HCT116 (cell line): Measurements from ENCODE around the gene ZBTB38. TPM values are rescaled to one million over a fixed set of nuclear protein-coding genes. Genes with fewer than 3 reads are reported as not detected.

Source experiments
- ATAC-seq: fragments of 200-7000 bp; cut with Tn5 transposase; 2 replicates; pipeline ENCODE4 v1.9.1; 2020; ENCODE audit warnings: mild to moderate bottlenecking, moderate library complexity
- BruUV-seq: library from RNA; stranded (reverse); fragments of 400-500 nt; replicated peaks from 2 replicates; lab custom pipeline; 2021; lab: Mats Ljungman, UMichigan
- CTCF ChIA-PET: fragments of 300-600 bp; sonication (Branson Sonifier 250); formaldehyde crosslinking; loops from one replicate; lab custom pipeline; 2021; ENCODE audit warnings: antibody characterized with exemption; lab: Charles Lee
- POLR2A ChIA-PET: fragments of 300-600, 350-600 bp; sonication (Branson Sonifier 250); formaldehyde crosslinking; loops from one replicate; lab custom pipeline; 2021; ENCODE audit warnings: antibody characterized with exemption; lab: Charles Lee
- RAD21 ChIA-PET, 2 experiments: fragments of 300-600 bp; sonication (Branson Sonifier 250); formaldehyde crosslinking; loops; one replicate each; lab custom pipeline; 2023; ENCODE audit warnings: low total read pairs in 2 of 2; ENCODE audit not compliant: uncharacterized antibody in 2 of 2, unreplicated experiment in 2 of 2, low non-redundant PET in 1 of 2; lab: Charles Lee
- DNase-seq: peaks from one replicate; pipeline ENCODE4 v3.0.0-alpha.2; 2010; ENCODE audit warnings: low read depth, low spot score
- H2AFZ ChIP-seq: fragments of 200-600 bp; shearing (Covaris generic), sonication (generic); 2 replicates; pipeline ENCODE4 v1.6.1; 2017; ENCODE audit warnings: low read depth, mixed run types, mixed read lengths, antibody characterized with exemption, low read length; ENCODE audit not compliant: poor library complexity, severe bottlenecking
- H3K27ac ChIP-seq: 2 replicates; pipeline ENCODE4 v1.5.1; 2012; ENCODE audit warnings: low read depth, low read length
- H3K27me3 ChIP-seq: fragments of 200-600 bp; sonication (generic); 2 replicates; pipeline ENCODE4 v1.6.1; 2016; ENCODE audit warnings: mixed run types, low read length, mixed read lengths; ENCODE audit not compliant: insufficient read depth
- H3K36me3 ChIP-seq, 2 experiments: fragments of 200-500 bp in 1 of 2; fragments of 200-600 bp in 1 of 2; sonication (Bioruptor generic) in 1 of 2; sonication (generic) in 1 of 2; 2 replicates each; pipeline versions ENCODE4 v1.5.1 to v1.6.1; 2014 to 2016; ENCODE audit warnings: low read length in 2 of 2, inconsistent platforms in 1 of 2, mixed read lengths in 1 of 2, mixed run types in 1 of 2; ENCODE audit not compliant: insufficient read depth in 2 of 2, control insufficient read depth in 1 of 2
- H3K4me1 ChIP-seq, 2 experiments: fragments of 200-600 bp in 1 of 2; sonication (generic) in 1 of 2; 2 replicates each; pipeline versions ENCODE4 v1.5.1 to v1.6.1; 2012 to 2017; ENCODE audit warnings: low read length in 2 of 2, inconsistent platforms in 1 of 2, mild to moderate bottlenecking in 1 of 2, mixed read lengths in 1 of 2, mixed run types in 1 of 2, moderate library complexity in 1 of 2; ENCODE audit not compliant: insufficient read depth in 2 of 2, control insufficient read depth in 1 of 2
- H3K4me2 ChIP-seq: fragments of 200-600 bp; sonication (generic); 2 replicates; pipeline ENCODE4 v1.6.1; 2017; ENCODE audit warnings: mixed run types, low read length, mixed read lengths
- H3K4me3 ChIP-seq, 2 experiments: fragments of 200-600 bp in 1 of 2; sonication (generic) in 1 of 2; replicated peaks in 1 of 2; 2 replicates each; pipeline ENCODE4 v1.5.1; 2011 to 2016; ENCODE audit warnings: low read length in 2 of 2, control low read depth in 1 of 2, low read depth in 1 of 2, mild to moderate bottlenecking in 1 of 2, mixed read lengths in 1 of 2, mixed run types in 1 of 2
- H3K79me2 ChIP-seq: fragments of 200-600 bp; sonication (generic); 2 replicates; pipeline ENCODE4 v1.6.1; 2017; ENCODE audit warnings: mild to moderate bottlenecking, mixed run types, low read length, moderate library complexity, mixed read lengths; ENCODE audit not compliant: insufficient read depth
- H3K9ac ChIP-seq: fragments of 200-600 bp; sonication (generic); 2 replicates; pipeline ENCODE4 v1.6.1; 2016; ENCODE audit warnings: low read length, mixed read lengths
- H3K9me2 ChIP-seq: fragments of 200-600 bp; sonication (generic), shearing (Covaris generic); 2 replicates; pipeline ENCODE4 v1.6.1; 2017; ENCODE audit warnings: mixed run types, mild to moderate bottlenecking, moderate library complexity; ENCODE audit not compliant: insufficient read depth
- H3K9me3 ChIP-seq, 2 experiments: fragments of 200-500 bp in 1 of 2; fragments of 200-600 bp in 1 of 2; sonication (Bioruptor generic) in 1 of 2; sonication (generic) in 1 of 2; 2 replicates each; pipeline ENCODE4 v1.6.1; 2014 to 2017; ENCODE audit warnings: low read length in 2 of 2, mixed read lengths in 2 of 2, inconsistent platforms in 1 of 2, low read depth in 1 of 2, mild to moderate bottlenecking in 1 of 2, mixed run types in 1 of 2, moderate library complexity in 1 of 2; ENCODE audit not compliant: control insufficient read depth in 1 of 2, insufficient read depth in 1 of 2
- H4K20me1 ChIP-seq: fragments of 200-600 bp; sonication (generic), shearing (Covaris generic); 2 replicates; pipeline ENCODE4 v1.6.1; 2017; ENCODE audit warnings: mixed run types, mild to moderate bottlenecking, moderate library complexity; ENCODE audit not compliant: insufficient read depth
- CBX3 ChIP-seq: IDR thresholded peaks from 2 replicates; pipeline ENCODE4 v1.6.1; 2012; ENCODE audit warnings: low read depth
- CEBPB ChIP-seq: IDR thresholded peaks from 2 replicates; pipeline ENCODE4 v1.6.1; 2012; ENCODE audit warnings: low read depth
- EGR1 ChIP-seq: IDR thresholded peaks from 2 replicates; pipeline ENCODE4 v1.6.1; 2012; ENCODE audit warnings: low read depth
- EZH2phosphoT487 ChIP-seq: fragments of 200-600 bp; IDR thresholded peaks from 2 replicates; pipeline ENCODE4 v1.6.1; 2018; ENCODE audit warnings: antibody characterized with exemption, borderline replicate concordance
- POLR2A ChIP-seq: IDR thresholded peaks from 2 replicates; pipeline ENCODE4 v1.7.0; 2011; ENCODE audit warnings: borderline replicate concordance; ENCODE audit not compliant: insufficient read depth, insufficient read length; ENCODE audit errors: extremely low read depth
- POLR2AphosphoS5 ChIP-seq: IDR thresholded peaks from 2 replicates; pipeline ENCODE4 v1.6.1; 2011; ENCODE audit warnings: mild to moderate bottlenecking, low read depth, low read length, moderate library complexity
- RAD21 ChIP-seq: IDR thresholded peaks from 2 replicates; pipeline ENCODE4 v1.6.1; 2012; ENCODE audit warnings: low read depth, mild to moderate bottlenecking
- SIN3A ChIP-seq: IDR thresholded peaks from 2 replicates; pipeline ENCODE4 v1.6.1; 2012; ENCODE audit warnings: low read depth
- TCF7L2 ChIP-seq: IDR thresholded peaks from 2 replicates; pipeline ENCODE4 v1.7.0; 2011; ENCODE audit warnings: borderline replicate concordance, inconsistent platforms; ENCODE audit not compliant: insufficient read depth, insufficient read length; ENCODE audit errors: extremely low read depth
- YY1 ChIP-seq: IDR thresholded peaks from 2 replicates; pipeline ENCODE4 v1.6.1; 2011; ENCODE audit warnings: low read length, low read depth, moderate library complexity, mild to moderate bottlenecking; ENCODE audit not compliant: insufficient replicate concordance; ENCODE audit errors: extremely low read depth
- ZFX ChIP-seq: fragments of 450-650 bp; IDR thresholded peaks from 2 replicates; pipeline ENCODE4 v1.6.1; 2017
- ZNF274 ChIP-seq: fragments of 200-500 bp; sonication (Bioruptor generic); IDR thresholded peaks from 2 replicates; pipeline ENCODE4 v1.6.1; 2014; ENCODE audit warnings: mild to moderate bottlenecking, low read depth, low read length, inconsistent platforms
- intact Hi-C: fragments of 100-400 bp; cut with micrococcal nuclease; formaldehyde crosslinking; loops from 2 replicates; pipeline ENCODE4 v1.10.0; 2022
- total RNA-seq: library from RNA; stranded (reverse); gene quantifications from one replicate; pipeline ENCODE4 v1.2.1, GENCODE V29; 2021; ENCODE audit not compliant: unreplicated experiment
- TF ChIP-seq, protein P1 (sequence below): IDR thresholded peaks from 2 replicates; pipeline ENCODE4 v1.6.1; 2012
- TF ChIP-seq, protein P2 (sequence below): IDR thresholded peaks from 2 replicates; pipeline ENCODE4 v1.6.1; 2012
- TF ChIP-seq, protein P3 (sequence below): IDR thresholded peaks from 2 replicates; pipeline ENCODE4 v1.6.1; 2012; ENCODE audit warnings: low read depth

Gene ZBTB38
- total RNA-seq, 1 experiment from 2014 or later, result 33.5 TPM

DNA sequence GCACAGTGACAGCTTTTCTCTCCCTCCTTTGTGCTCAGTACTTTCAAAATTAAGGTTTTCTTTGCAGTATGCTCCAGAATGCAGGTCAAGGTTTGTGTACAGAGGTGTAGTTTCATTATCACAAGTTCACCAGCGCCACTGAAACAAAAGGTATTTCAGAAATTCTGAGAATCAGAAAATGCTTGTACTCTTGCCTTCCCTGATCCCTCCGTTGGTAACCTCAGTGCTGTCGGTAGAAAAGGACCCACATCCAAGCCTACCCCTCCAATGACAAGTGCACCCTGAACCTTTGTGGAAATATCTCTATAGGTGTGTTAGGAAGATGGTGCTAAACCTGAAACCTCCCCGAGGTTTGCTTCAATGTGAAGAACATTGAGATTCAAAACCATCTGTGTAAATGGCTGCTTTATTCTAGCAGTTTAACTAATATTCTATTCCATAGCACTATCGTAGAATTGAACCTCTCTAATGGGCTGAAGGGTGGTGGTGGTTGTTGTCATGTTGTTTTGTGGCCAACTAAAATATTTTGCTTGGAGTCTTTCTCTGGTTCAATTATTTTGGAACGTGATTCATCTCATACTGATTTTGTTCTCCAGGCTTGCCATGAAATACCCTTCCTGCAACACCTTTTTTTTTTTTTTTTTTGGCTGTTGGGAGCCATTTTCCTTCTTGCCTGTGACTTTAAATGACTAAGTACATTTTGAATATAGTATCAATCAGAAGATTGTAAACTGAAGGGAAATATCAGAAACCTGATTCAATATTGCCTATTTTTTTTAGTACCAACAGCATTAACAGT is 20.7 kb downstream of the ZBTB38 start:
- no peaks in the 10 kb centered on the region for H3K27me3 ChIP-seq
- no peaks in the 10 kb centered on the region for H4K20me1 ChIP-seq
- H3K9ac ChIP-seq, result no peak overlapping the region
- no peak overlapping the region for H3K4me2 ChIP-seq
- DNase-seq (no peak), ATAC-seq (no peak)
- BruUV-seq, result no TSS peak
- H3K27ac ChIP-seq, result no peak overlapping the region
- H3K4me1 ChIP-seq, result no peaks in the 10 kb centered on the region
- RAD21 ChIA-PET, result no interaction called here
- no peaks in the 10 kb centered on the region for H3K9me2 ChIP-seq
- no peak overlapping the region for H2AFZ ChIP-seq
- H3K36me3 ChIP-seq, result no peaks in the 10 kb centered on the region
- H3K79me2 ChIP-seq, result no peaks in the 10 kb centered on the region
- TF ChIP-seq CBX3 (no peak), RAD21 (no peak), SIN3A (no peak), TCF7L2 (no peak), ZNF274 (no peak), EGR1 (no peak), EZH2phosphoT487 (no peak), POLR2A (no peak)
- TF ChIP-seq, protein P1, sequence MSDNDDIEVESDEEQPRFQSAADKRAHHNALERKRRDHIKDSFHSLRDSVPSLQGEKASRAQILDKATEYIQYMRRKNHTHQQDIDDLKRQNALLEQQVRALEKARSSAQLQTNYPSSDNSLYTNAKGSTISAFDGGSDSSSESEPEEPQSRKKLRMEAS, result no peak
- TF ChIP-seq, protein P2, sequence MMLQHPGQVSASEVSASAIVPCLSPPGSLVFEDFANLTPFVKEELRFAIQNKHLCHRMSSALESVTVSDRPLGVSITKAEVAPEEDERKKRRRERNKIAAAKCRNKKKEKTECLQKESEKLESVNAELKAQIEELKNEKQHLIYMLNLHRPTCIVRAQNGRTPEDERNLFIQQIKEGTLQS, result no peak
- POLR2A ChIA-PET, result no interaction called here
- intact Hi-C loops, result no loop called here
- no peak overlapping the region for H3K4me3 ChIP-seq
- CTCF ChIA-PET, result no interaction called here
- H3K9me3 ChIP-seq, result no peaks in the 10 kb centered on the region

DNA sequence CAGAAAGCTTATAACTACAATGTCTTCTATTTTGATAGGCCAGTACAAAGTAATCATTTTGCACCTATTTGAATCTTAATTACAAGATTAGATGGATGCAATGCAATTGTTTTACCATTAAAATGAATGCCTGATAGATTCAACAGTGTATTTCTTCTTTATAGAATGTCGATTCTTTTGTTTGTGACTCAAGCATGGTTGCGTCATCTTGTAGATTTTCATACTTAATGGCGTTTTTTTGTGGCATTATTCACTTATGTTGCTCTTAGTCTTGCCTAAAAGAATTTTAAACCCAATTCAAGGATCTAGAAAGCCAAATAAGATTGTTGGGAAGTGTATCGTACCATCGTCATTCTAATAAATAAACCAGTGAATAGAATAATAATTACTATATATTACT is 21.4 kb downstream of the ZBTB38 start:
- Histone ChIP-seq H3K9me3 (no peaks in the 10 kb centered on the region), H3K4me3 (no peak overlapping the region), H3K4me1 (no peaks in the 10 kb centered on the region), H3K9ac (no peak overlapping the region), H2AFZ (no peak overlapping the region), H3K9me2 (no peaks in the 10 kb centered on the region), H3K27ac (no peak overlapping the region), H3K36me3 (no peaks in the 10 kb centered on the region), H3K4me2 (no peak overlapping the region), H3K79me2 (no peaks in the 10 kb centered on the region), H3K27me3 (no peaks in the 10 kb centered on the region), H4K20me1 (no peaks in the 10 kb centered on the region)
- POLR2A ChIA-PET, result no interaction called here
- DNase-seq, result no peak
- no TSS peak for BruUV-seq
- RAD21 ChIA-PET, result no interaction called here
- ATAC-seq, result no peak
- intact Hi-C loops, result no loop called here
- CTCF ChIA-PET, result no interaction called here
- TF ChIP-seq CEBPB, result no peak
- no peak for TF ChIP-seq ZFX
- TF ChIP-seq, protein P3, sequence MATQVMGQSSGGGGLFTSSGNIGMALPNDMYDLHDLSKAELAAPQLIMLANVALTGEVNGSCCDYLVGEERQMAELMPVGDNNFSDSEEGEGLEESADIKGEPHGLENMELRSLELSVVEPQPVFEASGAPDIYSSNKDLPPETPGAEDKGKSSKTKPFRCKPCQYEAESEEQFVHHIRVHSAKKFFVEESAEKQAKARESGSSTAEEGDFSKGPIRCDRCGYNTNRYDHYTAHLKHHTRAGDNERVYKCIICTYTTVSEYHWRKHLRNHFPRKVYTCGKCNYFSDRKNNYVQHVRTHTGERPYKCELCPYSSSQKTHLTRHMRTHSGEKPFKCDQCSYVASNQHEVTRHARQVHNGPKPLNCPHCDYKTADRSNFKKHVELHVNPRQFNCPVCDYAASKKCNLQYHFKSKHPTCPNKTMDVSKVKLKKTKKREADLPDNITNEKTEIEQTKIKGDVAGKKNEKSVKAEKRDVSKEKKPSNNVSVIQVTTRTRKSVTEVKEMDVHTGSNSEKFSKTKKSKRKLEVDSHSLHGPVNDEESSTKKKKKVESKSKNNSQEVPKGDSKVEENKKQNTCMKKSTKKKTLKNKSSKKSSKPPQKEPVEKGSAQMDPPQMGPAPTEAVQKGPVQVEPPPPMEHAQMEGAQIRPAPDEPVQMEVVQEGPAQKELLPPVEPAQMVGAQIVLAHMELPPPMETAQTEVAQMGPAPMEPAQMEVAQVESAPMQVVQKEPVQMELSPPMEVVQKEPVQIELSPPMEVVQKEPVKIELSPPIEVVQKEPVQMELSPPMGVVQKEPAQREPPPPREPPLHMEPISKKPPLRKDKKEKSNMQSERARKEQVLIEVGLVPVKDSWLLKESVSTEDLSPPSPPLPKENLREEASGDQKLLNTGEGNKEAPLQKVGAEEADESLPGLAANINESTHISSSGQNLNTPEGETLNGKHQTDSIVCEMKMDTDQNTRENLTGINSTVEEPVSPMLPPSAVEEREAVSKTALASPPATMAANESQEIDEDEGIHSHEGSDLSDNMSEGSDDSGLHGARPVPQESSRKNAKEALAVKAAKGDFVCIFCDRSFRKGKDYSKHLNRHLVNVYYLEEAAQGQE, result no peak
- TF ChIP-seq POLR2A, result no peak
- TF ChIP-seq, protein P1, result no peak
- TF ChIP-seq EGR1, result no peak
- no peak for TF ChIP-seq TCF7L2
- no peak for TF ChIP-seq EZH2phosphoT487
- TF ChIP-seq, protein P2, result no peak
- TF ChIP-seq POLR2AphosphoS5, result no peak
- TF ChIP-seq YY1, result no peak
- no peak for TF ChIP-seq ZNF274
